GM12891 (cell line): ENCODE data around the gene STEAP1B.

Experiments
- POLR2A ChIP-seq: IDR thresholded peaks from 2 replicates; pipeline ENCODE4 v1.6.1; 2011; ENCODE audit warnings: low read depth, low read length, control low read depth
- POLR2AphosphoS5 ChIP-seq: IDR thresholded peaks from 2 replicates; pipeline ENCODE4 v1.6.1; 2011; ENCODE audit warnings: low read depth, low read length, control low read depth

- TF ChIP-seq POLR2AphosphoS5 (no peak), POLR2A (no peak)
These were observed 45.5 kb downstream of the STEAP1B start for GRCh38 chr7:22454446-22454845.
